ENCODE measurements around the gene GARIN5B.

GRCh38 chr19:55392820-55393761 lies 30.0 kb upstream of the GARIN5B start:
- no peak for TF ChIP-seq POLR2A (IDR thresholded peaks at IDR 0.05; ENCODE audit: low read depth, low read length)
- TF ChIP-seq POLR2AphosphoS5 (IDR thresholded peaks at IDR 0.05; ENCODE audit: low read depth, low read length): no peak
- TF ChIP-seq TAF1 (IDR thresholded peaks at IDR 0.05; ENCODE audit: borderline replicate concordance, low read depth, low read length): no peak

Data from GM12892 (cell line).